Prostate gland (tissue), 2 donors: ENCODE results near the gene ADAMTS2.

ENCODE experiments used
- CTCF ChIP-seq, 4 experiments: fragments of 200-600 bp in 2 of 4; fragments of 450-650 bp in 2 of 4; sonication (generic) in 2 of 4; IDR thresholded peaks; 1 replicate in 3 of 4; 2 replicates in 1 of 4; pipeline ENCODE4 v1.5.1; 2016 to 2019; ENCODE audit warnings: antibody characterized with exemption in 4 of 4, mild to moderate bottlenecking in 2 of 4, moderate library complexity in 2 of 4
- POLR2A ChIP-seq: fragments of 450-650 bp; IDR thresholded peaks from one replicate; pipeline ENCODE4 v1.6.1; 2016; ENCODE audit warnings: antibody characterized with exemption, mild to moderate bottlenecking

GRCh38 chr5:179273441-179274145 lies 71.7 kb downstream of the ADAMTS2 start:
- TF ChIP-seq POLR2A, result no peak
- TF ChIP-seq CTCF (IDR thresholded peaks at IDR 0.05), result no peak
